K562 (cell line): Measurements from ENCODE around the gene SLC16A4. TPM values are rescaled to one million over a fixed set of nuclear protein-coding genes. Genes with fewer than 3 reads are reported as not detected.
A peak's percentile ranks its signal among the peaks of the same experiment; 100 is the strongest.

Experiments
- CBX5 ChIP-seq: IDR thresholded peaks from 2 replicates; pipeline ENCODE4 v1.6.1; 2014; ENCODE audit warnings: low read depth, borderline replicate concordance
- CBX8 ChIP-seq: fragments of 200-600 bp; sonication (generic); IDR thresholded peaks from 2 replicates; pipeline ENCODE4 v1.6.1; 2012; ENCODE audit warnings: borderline replicate concordance, mixed run types, low read depth, mild to moderate bottlenecking, moderate library complexity, mixed read lengths, low read length, control low read depth, inconsistent platforms; ENCODE audit not compliant: poor library complexity, severe bottlenecking; ENCODE audit errors: extremely low read depth
- CREB1 ChIP-seq, 2 experiments: sonication (generic) in 1 of 2; formaldehyde crosslinking in 1 of 2; IDR thresholded peaks; 2 replicates each; pipeline versions ENCODE4 v1.6.1 to v1.8.0; 2012 to 2022; ENCODE audit warnings: inconsistent platforms in 1 of 2, mild to moderate bottlenecking in 1 of 2, missing genetic modification reagents in 1 of 2, moderate library complexity in 1 of 2
- CSDE1 ChIP-seq, 2 experiments: fragments of 450-650 bp; IDR thresholded peaks; 2 replicates each; pipeline ENCODE4 v1.6.1; 2016; ENCODE audit warnings: mild to moderate bottlenecking in 1 of 2
- DLX4 ChIP-seq: fragments of 250-450 bp; sonication (Bioruptor Pico); IDR thresholded peaks from 2 replicates; pipeline ENCODE4 v1.6.1; 2021; ENCODE audit warnings: mild to moderate bottlenecking
- ERF ChIP-seq: fragments of 450-650 bp; formaldehyde crosslinking; IDR thresholded peaks from 2 replicates; pipeline ENCODE4 v1.4.0; 2020; ENCODE audit warnings: mild to moderate bottlenecking, mixed read lengths
- KLF6 ChIP-seq: fragments of 250-450 bp; sonication (Bioruptor Pico); IDR thresholded peaks from 2 replicates; pipeline ENCODE4 v1.4.0; 2020; ENCODE audit warnings: mild to moderate bottlenecking, moderate library complexity, borderline replicate concordance
- MCM3 ChIP-seq: fragments of 450-650 bp; IDR thresholded peaks from 2 replicates; pipeline ENCODE4 v1.6.1; 2016
- THAP7 ChIP-seq: fragments of 250-450 bp; sonication (Bioruptor Pico); IDR thresholded peaks from 2 replicates; pipeline ENCODE4 v1.5.0; 2021
- ZFP36 ChIP-seq: fragments of 150-350 bp; IDR thresholded peaks from 2 replicates; pipeline ENCODE4 v1.6.1; 2018; ENCODE audit warnings: low read length, low read depth; ENCODE audit not compliant: partially characterized antibody
- ZFPM2 ChIP-seq: fragments of 250-450 bp; sonication (Bioruptor Pico); IDR thresholded peaks from 2 replicates; pipeline ENCODE4 v1.5.1; 2022; ENCODE audit warnings: mild to moderate bottlenecking
- ZNF133 ChIP-seq: fragments of 250-450 bp; sonication (Bioruptor Pico); IDR thresholded peaks from 2 replicates; pipeline ENCODE4 v1.4.0; 2020; ENCODE audit warnings: mild to moderate bottlenecking
- ZNF318 ChIP-seq, 2 experiments: fragments of 450-650 bp; IDR thresholded peaks; 2 replicates each; pipeline ENCODE4 v1.6.1; 2016; ENCODE audit warnings: mild to moderate bottlenecking in 2 of 2, borderline replicate concordance in 1 of 2, low read depth in 1 of 2, moderate library complexity in 1 of 2
- ZNF384 ChIP-seq: IDR thresholded peaks from 2 replicates; pipeline ENCODE4 v1.6.1; 2012; ENCODE audit warnings: low read depth, low read length, improper control_type of control experiment
- ZNF445 ChIP-seq: fragments of 250-450 bp; sonication (Bioruptor Pico); IDR thresholded peaks from 2 replicates; pipeline ENCODE4 v1.4.0; 2020; ENCODE audit warnings: low read depth, mild to moderate bottlenecking, moderate library complexity
- polyA plus RNA-seq, 8 experiments: library from polyadenylated mRNA; depleted of rRNA in 4 of 8; stranded (reverse) in 5 of 8; unstranded in 3 of 8; fragments of >200 nt; fragmentation: Nextera tagmentation in 2 of 8; fragmentation: Illumina TruSeq in 1 of 8; extraction: Ambion mirVana in 2 of 8; extraction: Trizol in 1 of 8; gene quantifications; 2 replicates each; pipeline versions ENCODE4 v1.2.1 to v1.2.3, GENCODE V29; 2011 to 2014; ENCODE audit warnings: inconsistent platforms in 1 of 8, missing spikeins in 1 of 8
- total RNA-seq, 7 experiments: library from RNA; depleted of rRNA in 6 of 7; stranded (reverse); fragments of >200 nt in 6 of 7; fragmentation: Illumina TruSeq in 2 of 7; extraction: Trizol in 2 of 7; gene quantifications; 2 replicates each; pipeline versions ENCODE4 v1.2.1 to v1.2.3, GENCODE V29; 2011 to 2021; ENCODE audit warnings: low replicate concordance in 1 of 7

Gene SLC16A4
- total and polyA plus RNA-seq, 9 of the 15 experiments (the other 6 are each of a cell fraction or from before 2014, with no cell fraction given): 0.04 to 0.31 (median 0.18) TPM; not detected in 1

- no peak for TF ChIP-seq ZNF384
- no peak for TF ChIP-seq MCM3
- 0 out of 2 replicates have a peak, but pooled peaks have one; percentile 49 for TF ChIP-seq ERF (CRISPR knock-in tag)
- TF ChIP-seq ZNF318 (IDR thresholded peaks at IDR 0.05; ENCODE audit: borderline replicate concordance in 1 of 2, low read depth in 1 of 2): no peak
- peak; percentile 77; the same call in 1 of the 2 replicates for TF ChIP-seq CREB1 (IDR thresholded peaks at IDR 0.05)
- no peak for TF ChIP-seq CREB1 (CRISPR knock-in tag; IDR thresholded peaks at IDR 0.05)
- TF ChIP-seq ZFP36: no peak
- no peak for TF ChIP-seq DLX4
- TF ChIP-seq ZNF133 (CRISPR knock-in tag): no peak
- TF ChIP-seq KLF6 (CRISPR knock-in tag): no peak
- TF ChIP-seq THAP7 (CRISPR knock-in tag): no peak
- no peak for TF ChIP-seq ZFPM2
- no peak for TF ChIP-seq ZNF445
- TF ChIP-seq CBX5: no peak
- TF ChIP-seq CSDE1 (IDR thresholded peaks at IDR 0.05): peak in 1 of 2 experiments; percentile 67; a peak in 2 of 4 replicates
- no peak for TF ChIP-seq CBX8
These were observed 51.2 kb downstream of the SLC16A4 start (continued) for GRCh38 chr1:110339407-110340206.
